NK-92 treated with Interleukin-12 subunit alpha and Interleukin-12 subunit beta, amount 100 ng/mL, for 24 hours (cell line): Measurements from ENCODE around the gene RET.

Experiments
- DNase-seq: peaks from one replicate; lab custom pipeline; 2025; lab: John Stamatoyannopoulos, UW

RET gene

GRCh38 chr10:43120929-43121314, 44.1 kb downstream of the RET start:
- DNase-seq = peak; percentile 78

- no peak for DNase-seq
Observed at GRCh38 chr10:43121444-43121843, 44.6 kb downstream of the RET start.

GRCh38 chr10:43122096-43122495, 45.2 kb downstream of the RET start:
- DNase-seq = no peak

- DNase-seq = no peak
Observed at GRCh38 chr10:43122826-43123225, 46.0 kb downstream of the RET start.

GRCh38 chr10:43123361-43124093, 46.7 kb downstream of the RET start:
- DNase-seq = no peak

- no peak for DNase-seq
Observed at GRCh38 chr10:43124094-43124521, 47.2 kb downstream of the RET start.

- DNase-seq = no peak
Observed at GRCh38 chr10:43124574-43125273, 47.9 kb downstream of the RET start.

- DNase-seq = no peak
Observed at GRCh38 chr10:43125274-43125845, 48.5 kb downstream of the RET start.

- no peak for DNase-seq
Observed at GRCh38 chr10:43125881-43126731, 49.2 kb downstream of the RET start.

GRCh38 chr10:43126759-43127424, 50.0 kb downstream of the RET start:
- DNase-seq = no peak

GRCh38 chr10:43127442-43127841, 50.6 kb downstream of the RET start:
- DNase-seq = no peak

GRCh38 chr10:43128331-43128730, 51.5 kb downstream of the RET start:
- DNase-seq = no peak

GRCh38 chr10:43128958-43129706, 52.3 kb downstream of the RET start:
- DNase-seq = peak; percentile 34

GRCh38 chr10:43130770-43131171, 53.9 kb downstream of the RET start:
- no peak for DNase-seq

- no peak for DNase-seq
Observed at GRCh38 chr10:43131256-43131655, 54.4 kb downstream of the RET start.

- DNase-seq = no peak
Observed at GRCh38 chr10:43131906-43132305, 55.0 kb downstream of the RET start.

- no peak for DNase-seq
Observed at GRCh38 chr10:43132867-43133787, 56.3 kb downstream of the RET start.

GRCh38 chr10:43134126-43134905, 57.4 kb downstream of the RET start:
- no peak for DNase-seq

GRCh38 chr10:43135064-43135463, 58.2 kb downstream of the RET start:
- no peak for DNase-seq
